Neural cell (in vitro differentiated cells): Measurements from ENCODE around the gene FGG. TPM values are rescaled to one million over a fixed set of nuclear protein-coding genes. Genes with fewer than 3 reads are reported as not detected.

Experiments
- H2AFZ ChIP-seq: fragments of 200-600, 300-800 bp; sonication (generic), shearing (Covaris generic); 2 replicates; pipeline ENCODE4 v1.6.0; 2014; ENCODE audit warnings: low read depth, mild to moderate bottlenecking, antibody characterized with exemption, low read length, moderate library complexity
- H3F3A ChIP-seq: fragments of 200-600 bp; shearing (Covaris generic); 2 replicates; pipeline ENCODE4 v1.6.1; 2016; ENCODE audit warnings: mild to moderate bottlenecking, moderate library complexity, mixed read lengths, antibody characterized with exemption, low read length; ENCODE audit not compliant: insufficient read depth, poor library complexity, severe bottlenecking
- H3K27ac ChIP-seq: fragments of 200-600, 300-800 bp; sonication (generic), shearing (Covaris generic); 2 replicates; pipeline ENCODE4 v1.5.1; 2014; ENCODE audit warnings: mild to moderate bottlenecking, low read length, moderate library complexity
- H3K27me3 ChIP-seq: fragments of 300-800, 200-600 bp; sonication (generic), shearing (Covaris generic); 2 replicates; pipeline ENCODE4 v1.6.0; 2014; ENCODE audit warnings: mild to moderate bottlenecking, low read depth, low read length, moderate library complexity; ENCODE audit not compliant: insufficient read depth
- H3K36me3 ChIP-seq: fragments of 300-800, 200-600 bp; sonication (generic), shearing (Covaris generic); 2 replicates; pipeline ENCODE4 v1.5.1; 2014; ENCODE audit warnings: mild to moderate bottlenecking, antibody characterized with exemption, low read length, moderate library complexity; ENCODE audit not compliant: insufficient read depth
- H3K4me2 ChIP-seq: fragments of 300-800, 200-600 bp; sonication (generic), shearing (Covaris generic); 2 replicates; pipeline ENCODE4 v1.6.0; 2014; ENCODE audit warnings: mild to moderate bottlenecking, low read length
- H3K4me3 ChIP-seq: fragments of 300-800, 200-600 bp; sonication (generic), shearing (Covaris generic); 2 replicates; pipeline ENCODE4 v1.5.1; 2014; ENCODE audit warnings: mild to moderate bottlenecking, low read length, moderate library complexity
- H3K79me2 ChIP-seq: fragments of 200-600 bp; shearing (Covaris generic); replicated peaks from 2 replicates; pipeline ENCODE4 v1.6.0; 2014; ENCODE audit warnings: mild to moderate bottlenecking, low read length, moderate library complexity; ENCODE audit not compliant: insufficient read depth
- H3K9ac ChIP-seq: fragments of 300-800, 200-600 bp; sonication (generic), shearing (Covaris generic); 2 replicates; pipeline ENCODE4 v1.6.1; 2016; ENCODE audit warnings: mild to moderate bottlenecking, low read length, mixed read lengths
- H3K9me2 ChIP-seq: fragments of 200-600 bp; shearing (Covaris generic); 2 replicates; pipeline ENCODE4 v1.6.1; 2016; ENCODE audit warnings: mild to moderate bottlenecking, low read length, mixed read lengths; ENCODE audit not compliant: insufficient read depth
- H3K9me3 ChIP-seq: fragments of 200-600, 300-800 bp; sonication (generic), shearing (Covaris generic); 2 replicates; pipeline ENCODE4 v1.6.1; 2016; ENCODE audit warnings: mild to moderate bottlenecking, mixed run types, low read length, moderate library complexity, mixed read lengths
- H4K20me1 ChIP-seq: fragments of 200-600 bp; shearing (Covaris generic); 2 replicates; pipeline ENCODE4 v1.6.1; 2016; ENCODE audit warnings: mild to moderate bottlenecking, mixed run types; ENCODE audit not compliant: insufficient read depth
- EP300 ChIP-seq: fragments of 450-650 bp; conservative IDR thresholded peaks from 2 replicates; pipeline ENCODE4 v1.6.1; 2014; ENCODE audit warnings: antibody characterized with exemption, mild to moderate bottlenecking, moderate library complexity; ENCODE audit not compliant: poor library complexity, severe bottlenecking
- EZH2 ChIP-seq: fragments of 200-600, 300-800 bp; shearing (Covaris generic), sonication (generic); IDR thresholded peaks from 2 replicates; pipeline ENCODE4 v1.6.1; 2014; ENCODE audit warnings: antibody characterized with exemption, low read length, borderline replicate concordance, mild to moderate bottlenecking; ENCODE audit not compliant: insufficient read depth, poor library complexity, severe bottlenecking
- MXI1 ChIP-seq: fragments of 450-650 bp; conservative IDR thresholded peaks from 2 replicates; pipeline ENCODE4 v1.6.1; 2014; ENCODE audit warnings: antibody characterized with exemption, mild to moderate bottlenecking; ENCODE audit not compliant: poor library complexity, severe bottlenecking
- POLR2AphosphoS5 ChIP-seq: IDR thresholded peaks from 2 replicates; pipeline ENCODE4 v1.6.1; 2012
- RAD21 ChIP-seq: fragments of 450-650 bp; conservative IDR thresholded peaks from 2 replicates; pipeline ENCODE4 v1.6.1; 2014; ENCODE audit warnings: antibody characterized with exemption, mild to moderate bottlenecking, moderate library complexity
- REST ChIP-seq: IDR thresholded peaks from 2 replicates; pipeline ENCODE4 v1.6.1; 2012; ENCODE audit warnings: borderline replicate concordance
- SMC3 ChIP-seq: fragments of 450-650 bp; conservative IDR thresholded peaks from 2 replicates; pipeline ENCODE4 v1.6.1; 2014; ENCODE audit warnings: antibody characterized with exemption, mild to moderate bottlenecking, moderate library complexity; ENCODE audit not compliant: poor library complexity
- TAF1 ChIP-seq: IDR thresholded peaks from 2 replicates; pipeline ENCODE4 v1.6.1; 2012; ENCODE audit warnings: low read depth
- polyA plus RNA-seq: library from polyadenylated mRNA; depleted of rRNA; stranded (reverse); fragments of >200 nt; gene quantifications from 2 replicates; pipeline ENCODE4 v1.2.3, GENCODE V29; 2014
- TF ChIP-seq, protein P1 (sequence below): fragments of 450-650 bp; IDR thresholded peaks from 2 replicates; pipeline ENCODE4 v1.5.1; 2014; ENCODE audit warnings: antibody characterized with exemption, mild to moderate bottlenecking, moderate library complexity; ENCODE audit not compliant: poor library complexity, severe bottlenecking

The FGG gene
- polyA plus RNA-seq, 1 donor from 2014 or later = not detected

DNA sequence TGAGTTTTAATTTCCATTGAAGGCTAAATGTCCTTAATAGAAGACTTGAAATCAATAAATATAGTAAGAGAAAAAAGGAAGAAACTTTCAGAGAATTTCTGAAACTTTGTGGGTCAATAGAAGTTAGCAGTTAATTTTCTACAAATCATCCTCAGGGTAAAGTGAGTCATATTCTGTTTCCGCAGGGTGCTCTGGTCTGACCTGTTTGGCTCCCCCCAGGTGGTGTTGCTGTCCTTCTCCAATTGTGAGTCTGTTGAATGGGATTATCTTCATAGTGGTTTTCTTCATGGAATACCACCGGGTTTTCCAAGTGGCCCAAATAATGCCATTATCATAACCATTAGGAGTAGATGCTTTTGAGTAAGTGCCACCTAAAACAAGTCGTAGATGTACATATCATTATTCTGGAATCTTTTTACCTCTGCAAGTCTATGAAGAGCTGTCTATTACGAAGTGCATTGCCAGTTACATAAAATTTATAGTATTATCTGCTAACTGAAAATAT, 7.7 kb downstream of the FGG start:
- Histone ChIP-seq H2AFZ (no peak overlapping the region), H3K9me3 (no peaks in the 10 kb centered on the region)

DNA sequence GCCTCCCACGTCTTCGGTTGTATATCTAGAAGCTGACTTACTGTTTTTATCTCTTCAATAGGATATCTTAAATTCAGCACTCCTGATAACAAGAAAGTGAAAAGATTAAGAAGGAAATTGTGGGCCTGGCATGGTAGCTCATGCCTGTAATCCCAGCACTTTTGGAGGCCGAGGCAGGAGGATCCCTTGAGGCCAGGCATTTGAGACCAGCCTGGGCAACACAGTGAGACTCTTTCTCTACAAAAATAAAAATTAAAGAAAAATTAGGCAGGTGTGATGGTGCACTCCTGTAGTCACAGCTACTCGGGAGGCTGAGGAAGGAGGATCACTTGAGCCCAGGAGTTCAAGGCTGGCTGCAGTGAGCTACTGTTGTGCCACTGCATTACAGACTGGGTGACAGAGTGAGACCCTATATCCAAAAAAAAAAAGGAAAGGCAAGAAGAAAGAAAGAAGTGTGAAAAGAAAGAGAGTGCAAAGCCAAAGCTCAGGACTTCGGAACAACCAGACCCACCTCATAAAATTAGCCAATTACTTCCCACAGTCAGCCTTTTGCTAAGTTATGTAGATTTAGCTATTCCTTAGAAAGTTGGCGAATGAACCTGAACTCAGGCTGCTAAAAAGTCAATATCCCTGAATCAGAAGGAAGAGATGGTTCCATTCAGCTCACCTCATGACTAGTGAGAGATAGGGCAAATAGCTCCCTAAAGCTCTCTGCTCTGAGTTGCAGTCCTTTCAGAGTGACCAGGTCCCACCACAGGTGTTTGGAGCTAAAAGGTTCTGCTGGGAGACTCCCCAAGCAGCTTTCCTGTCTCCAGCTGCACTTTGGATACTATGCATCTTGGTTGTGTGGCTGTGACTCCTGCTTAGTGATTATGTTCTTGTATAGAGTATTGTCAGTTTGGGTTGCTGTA, 9.2 kb downstream of the FGG start:
- no peaks in the 10 kb centered on the region for H3F3A ChIP-seq
- H3K9me3 ChIP-seq = no peaks in the 10 kb centered on the region
- no peak overlapping the region for H2AFZ ChIP-seq
- H3K27me3 ChIP-seq = no peaks in the 10 kb centered on the region
- no peaks in the 10 kb centered on the region for H4K20me1 ChIP-seq
- no peaks in the 10 kb centered on the region for H3K79me2 ChIP-seq
- no peak overlapping the region for H3K27ac ChIP-seq
- H3K36me3 ChIP-seq = no peaks in the 10 kb centered on the region
- H3K9ac ChIP-seq = no peak overlapping the region
- H3K4me3 ChIP-seq = no peak overlapping the region
- no peaks in the 10 kb centered on the region for H3K9me2 ChIP-seq
- no peak overlapping the region for H3K4me2 ChIP-seq
- TF ChIP-seq RAD21 = no peak
- no peak for TF ChIP-seq REST
- TF ChIP-seq EZH2 = no peak
- TF ChIP-seq SMC3 = no peak
- TF ChIP-seq MXI1 = no peak
- TF ChIP-seq EP300 = no peak

More for the DNA sequence above, 7.7 kb downstream of the FGG start:
- Histone ChIP-seq H3K36me3 (no peaks in the 10 kb centered on the region), H3K27me3 (no peaks in the 10 kb centered on the region), H3F3A (no peaks in the 10 kb centered on the region), H3K9ac (no peak overlapping the region), H4K20me1 (no peaks in the 10 kb centered on the region), H3K4me3 (no peak overlapping the region), H3K79me2 (no peaks in the 10 kb centered on the region), H3K27ac (no peak overlapping the region), H3K4me2 (no peak overlapping the region), H3K9me2 (no peaks in the 10 kb centered on the region)
- TF ChIP-seq, protein P1, sequence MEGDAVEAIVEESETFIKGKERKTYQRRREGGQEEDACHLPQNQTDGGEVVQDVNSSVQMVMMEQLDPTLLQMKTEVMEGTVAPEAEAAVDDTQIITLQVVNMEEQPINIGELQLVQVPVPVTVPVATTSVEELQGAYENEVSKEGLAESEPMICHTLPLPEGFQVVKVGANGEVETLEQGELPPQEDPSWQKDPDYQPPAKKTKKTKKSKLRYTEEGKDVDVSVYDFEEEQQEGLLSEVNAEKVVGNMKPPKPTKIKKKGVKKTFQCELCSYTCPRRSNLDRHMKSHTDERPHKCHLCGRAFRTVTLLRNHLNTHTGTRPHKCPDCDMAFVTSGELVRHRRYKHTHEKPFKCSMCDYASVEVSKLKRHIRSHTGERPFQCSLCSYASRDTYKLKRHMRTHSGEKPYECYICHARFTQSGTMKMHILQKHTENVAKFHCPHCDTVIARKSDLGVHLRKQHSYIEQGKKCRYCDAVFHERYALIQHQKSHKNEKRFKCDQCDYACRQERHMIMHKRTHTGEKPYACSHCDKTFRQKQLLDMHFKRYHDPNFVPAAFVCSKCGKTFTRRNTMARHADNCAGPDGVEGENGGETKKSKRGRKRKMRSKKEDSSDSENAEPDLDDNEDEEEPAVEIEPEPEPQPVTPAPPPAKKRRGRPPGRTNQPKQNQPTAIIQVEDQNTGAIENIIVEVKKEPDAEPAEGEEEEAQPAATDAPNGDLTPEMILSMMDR = no peak
- no peak for TF ChIP-seq REST
- no peak for TF ChIP-seq RAD21
- no peak for TF ChIP-seq EP300
- no peak for TF ChIP-seq TAF1
- TF ChIP-seq POLR2AphosphoS5 = no peak
- no peak for TF ChIP-seq SMC3
- no peak for TF ChIP-seq EZH2
- no peak for TF ChIP-seq MXI1
